ENCODE data around the gene POLE2.

- no peak for TF ChIP-seq ZNF274 (IDR thresholded peaks at IDR 0.05; ENCODE audit: low read depth, low read length)
- no peak for TF ChIP-seq SP1 (IDR thresholded peaks at IDR 0.05; ENCODE audit: low read depth)
- TF ChIP-seq CTCF (IDR thresholded peaks at IDR 0.05 in 2 of 3, conservative IDR thresholded peaks at IDR 0.05 in 1 of 3; ENCODE audit: borderline replicate concordance in 1 of 3, insufficient read depth in 1 of 3, low read depth in 2 of 3, low read length in 2 of 3): no peak
- no peak for TF ChIP-seq REST (IDR thresholded peaks at IDR 0.05; ENCODE audit: low read depth)
- no peak for TF ChIP-seq POLR2A (IDR thresholded peaks at IDR 0.05; ENCODE audit: borderline replicate concordance, extremely low read depth, insufficient read depth, insufficient read length)
- no peak for TF ChIP-seq MAX (IDR thresholded peaks at IDR 0.05)
Measured at GRCh38 chr14:49659526-49660455, 28.2 kb downstream of the POLE2 start.
